HG03064 (cell line): ENCODE measurements around the gene CDR2L.
A peak's percentile ranks its signal among the peaks of the same experiment; 100 is the strongest.
"Not testable (repeated sequence)": the region's sequence is repeated elsewhere in the genome, so short reads cannot be mapped to it uniquely, and the experiment has no call there.

Source experiments
- ATAC-seq: cut with Tn5 transposase; IDR thresholded peaks from one replicate; pipeline ENCODE4 v1.9.1; 2021; ENCODE audit warnings: low read depth; ENCODE audit not compliant: unreplicated experiment

CDR2L gene

DNA sequence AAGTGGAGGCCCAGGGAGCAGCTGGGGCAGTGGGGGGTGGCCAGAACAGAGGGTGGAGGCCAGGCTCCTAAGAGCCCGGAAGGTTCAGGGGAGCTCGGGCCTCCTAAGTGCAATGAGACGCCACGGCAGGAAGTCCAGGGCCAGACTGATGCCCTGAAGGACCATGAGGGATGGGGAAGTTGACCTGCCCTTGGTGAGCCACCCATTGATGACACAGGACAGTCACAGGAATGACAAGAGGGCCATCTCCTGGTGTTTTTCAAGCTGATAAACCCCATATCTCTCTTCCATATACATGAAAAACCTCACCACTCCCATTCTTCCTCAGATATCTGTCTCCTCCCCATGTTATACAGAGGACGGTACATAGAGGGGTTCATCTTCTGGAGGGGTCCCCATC, 19.2 kb downstream of the CDR2L start:
- ATAC-seq = no peak

GRCh38 chr17:75008373-75008772, 20.9 kb downstream of the CDR2L start:
- ATAC-seq = no peak

DNA sequence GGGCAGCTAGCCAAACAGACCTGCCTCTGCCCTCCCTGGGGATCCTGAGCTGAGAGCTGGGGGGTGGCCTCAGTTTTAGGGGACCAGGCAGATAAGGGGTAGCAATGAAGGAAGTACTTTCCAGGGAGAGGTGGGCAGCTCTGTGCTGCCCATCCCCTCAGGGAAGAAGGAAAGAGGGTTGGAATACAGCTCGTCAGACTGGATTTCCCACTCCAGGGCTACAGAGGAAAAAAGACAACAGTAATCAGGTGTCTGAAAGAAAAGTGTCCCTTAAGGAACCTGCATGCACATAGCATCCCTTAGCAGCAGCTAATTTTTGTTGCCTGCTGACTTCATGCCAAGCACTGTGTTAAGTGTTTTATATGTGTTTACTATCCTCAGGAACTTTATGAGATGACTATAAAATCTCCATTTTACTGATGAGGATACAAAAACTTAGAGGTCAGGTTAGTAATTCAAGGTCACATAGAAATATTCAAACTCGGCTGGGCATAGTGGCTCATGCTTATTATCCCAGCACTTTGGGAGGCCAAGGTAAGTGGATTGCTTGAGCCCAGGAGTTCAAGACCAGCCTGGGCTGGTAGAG, 21.8 kb downstream of the CDR2L start:
- ATAC-seq = no peak

DNA sequence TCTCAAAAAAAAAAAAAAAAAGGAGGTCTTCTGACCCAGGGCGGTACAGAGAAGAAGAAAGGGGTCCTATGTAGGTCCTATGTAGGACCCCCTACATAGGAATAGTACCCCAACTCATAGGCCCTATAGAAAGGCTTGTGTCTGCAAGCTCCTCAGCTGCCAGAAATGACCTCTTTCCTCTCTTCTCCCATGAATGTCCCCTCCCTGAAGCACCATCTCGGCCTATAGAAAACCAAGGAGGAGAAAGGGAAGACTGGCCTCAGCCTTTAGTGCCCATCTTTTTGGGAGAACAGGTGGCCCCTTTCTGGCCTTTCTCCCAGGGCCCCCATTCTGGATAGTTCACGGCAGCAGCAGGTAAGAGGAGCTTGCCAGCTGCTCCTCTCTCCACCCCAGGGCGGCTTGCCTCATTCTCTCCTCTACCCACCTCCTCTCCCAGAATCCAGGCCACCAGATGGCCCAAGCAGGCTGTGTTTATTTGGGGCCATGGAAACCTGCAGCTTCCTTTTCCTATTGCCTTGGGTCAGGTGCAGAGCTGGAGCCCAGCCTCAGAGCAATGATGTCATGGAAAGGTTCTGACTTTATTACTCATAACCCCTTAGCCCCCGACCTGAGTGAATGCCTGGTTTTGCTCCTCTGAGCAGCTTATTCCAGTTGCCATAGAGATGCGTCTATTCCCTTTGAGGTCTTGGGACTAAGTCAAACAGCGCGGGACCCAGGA, 23.4 kb downstream of the CDR2L start:
- no peak for ATAC-seq

DNA sequence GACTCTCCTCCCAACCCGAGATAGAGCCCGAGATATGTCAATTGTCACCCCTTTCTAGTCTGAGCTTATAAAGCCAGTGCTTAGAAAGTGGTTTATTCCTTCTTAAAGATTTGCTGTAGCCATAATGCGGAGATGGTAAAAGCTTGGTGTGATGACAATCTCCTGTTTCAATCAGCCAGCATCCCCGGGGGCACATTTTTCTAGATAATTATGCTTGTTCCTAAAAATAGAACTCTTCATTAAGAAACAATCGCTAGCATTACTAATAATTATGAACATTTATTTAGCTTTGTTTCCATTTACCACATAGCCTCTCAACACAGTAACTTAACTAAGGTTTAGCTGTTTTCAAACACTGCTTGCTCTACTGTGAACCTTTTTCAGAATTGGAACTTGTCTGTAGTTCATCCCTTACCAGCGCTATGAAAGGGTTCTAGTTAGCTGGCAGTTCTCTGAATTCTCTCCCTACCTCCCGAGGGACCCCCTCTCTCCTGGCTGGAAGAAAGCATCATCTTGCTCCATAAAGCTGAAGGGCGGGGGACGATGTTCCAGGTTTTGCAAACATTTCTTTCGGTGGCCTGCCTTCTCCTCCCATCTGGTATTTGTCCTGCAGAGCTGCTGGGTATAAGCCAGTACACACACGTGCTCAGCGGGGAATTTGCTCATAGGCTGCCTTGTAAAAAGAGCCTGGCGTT, 24.1 kb downstream of the CDR2L start:
- ATAC-seq = no peak

- ATAC-seq = no peak
Measured at GRCh38 chr17:75012096-75012345, 24.6 kb downstream of the CDR2L start.

- ATAC-seq = peak; percentile 78
Measured at GRCh38 chr17:75012346-75013091, 25.1 kb downstream of the CDR2L start, which contains the start of gene MRPL58. TSS of gene MRPL58 (plus strand) at chr17:75012670. CDS start at chr17:75012687, 17 bp downstream.

- no peak for ATAC-seq
Measured at GRCh38 chr17:75013092-75013559, 25.7 kb downstream of the CDR2L start.

- no peak for ATAC-seq
Measured at GRCh38 chr17:75019146-75019545, 31.7 kb downstream of the CDR2L start.

DNA sequence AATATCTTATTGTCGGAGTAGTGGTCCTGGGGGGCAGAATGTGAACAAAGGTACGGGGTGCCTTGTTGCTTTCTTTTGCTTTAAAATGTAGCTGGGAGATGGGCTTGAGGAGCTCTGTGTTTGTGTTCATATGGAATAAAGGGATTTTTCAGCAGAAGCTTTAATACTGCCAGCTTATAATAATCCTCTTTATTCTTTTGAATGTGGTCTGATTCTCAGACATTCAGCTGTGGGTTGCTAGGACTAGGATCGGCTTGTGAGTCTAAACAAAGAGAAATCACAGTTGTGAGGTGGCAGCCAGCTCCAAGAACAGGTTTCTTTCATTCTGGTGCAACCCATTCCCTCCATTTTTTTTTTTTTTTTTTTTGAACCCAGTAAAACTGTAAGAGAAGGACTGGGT, 32.3 kb downstream of the CDR2L start:
- no peak for ATAC-seq

GRCh38 chr17:75020331-75021110, 33.1 kb downstream of the CDR2L start:
- ATAC-seq = no peak

DNA sequence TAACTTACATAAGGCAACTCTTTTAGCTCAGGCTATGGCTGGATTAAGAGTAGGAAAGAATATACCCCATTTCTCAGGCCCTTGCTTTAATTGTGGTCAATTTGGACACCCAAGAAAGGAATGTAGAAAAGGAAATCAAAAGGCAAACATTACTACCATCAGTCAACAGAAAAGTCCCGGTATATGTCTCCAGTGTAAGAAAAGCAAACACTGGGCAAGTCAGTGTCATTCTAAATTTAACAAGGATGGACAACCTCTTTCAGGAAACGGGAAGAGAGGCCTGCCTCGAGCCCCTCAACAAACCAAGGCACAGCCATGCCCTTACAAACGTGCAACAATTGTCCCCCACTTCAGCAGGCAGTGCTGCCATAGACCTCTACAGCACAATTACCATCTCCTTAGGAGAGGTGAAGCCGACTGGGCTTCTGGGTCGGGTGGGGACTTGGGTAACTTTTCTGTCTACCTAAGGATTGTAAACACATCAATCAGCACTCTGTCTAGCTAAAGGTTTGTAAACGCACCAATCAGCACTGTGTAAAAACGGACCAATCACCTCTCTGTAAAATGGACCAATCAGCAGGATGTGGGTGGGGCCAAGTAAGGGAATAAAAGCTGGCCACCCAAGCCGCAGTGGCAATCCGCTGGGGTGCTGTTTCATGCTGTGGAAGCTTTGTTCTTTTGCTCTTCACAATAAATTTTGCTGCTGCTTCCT, 37.4 kb downstream of the CDR2L start:
- no peak for ATAC-seq

DNA sequence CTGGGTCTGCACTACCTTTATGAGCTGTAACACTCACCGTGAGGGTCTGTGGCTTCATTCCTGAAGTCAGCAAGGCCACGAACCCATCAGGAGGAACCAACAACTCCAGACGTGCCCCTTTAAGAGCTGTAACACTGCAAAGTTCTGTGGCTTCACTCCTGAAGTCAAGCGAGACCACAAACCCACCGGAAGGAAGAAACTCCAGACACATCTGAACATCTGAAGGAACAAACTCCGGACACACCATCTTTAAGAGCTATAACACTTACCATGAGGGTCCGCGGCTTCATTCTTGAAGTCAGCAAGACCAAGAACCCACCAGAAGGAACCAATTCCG, 37.9 kb downstream of the CDR2L start:
- ATAC-seq = not testable (repeated sequence)

DNA sequence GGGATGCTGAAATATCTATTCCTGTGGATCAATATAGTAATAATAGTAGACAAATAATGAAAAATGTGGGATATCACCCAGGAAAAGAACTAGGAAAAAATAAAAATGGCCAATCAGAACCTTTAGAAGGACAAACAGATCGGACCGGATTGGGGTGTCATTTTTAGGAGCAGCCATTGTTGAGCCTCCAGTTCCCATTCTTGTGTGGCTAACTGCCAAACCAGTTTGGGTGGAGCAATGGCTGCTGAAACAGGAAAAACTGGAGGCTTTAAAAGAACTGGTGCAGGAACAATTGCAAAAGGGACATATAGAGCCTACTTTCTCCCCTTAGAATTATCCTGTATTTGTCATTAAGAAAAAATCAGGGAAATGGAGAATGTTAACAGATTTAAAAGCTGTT, 39.2 kb downstream of the CDR2L start:
- ATAC-seq = not testable (repeated sequence)

DNA sequence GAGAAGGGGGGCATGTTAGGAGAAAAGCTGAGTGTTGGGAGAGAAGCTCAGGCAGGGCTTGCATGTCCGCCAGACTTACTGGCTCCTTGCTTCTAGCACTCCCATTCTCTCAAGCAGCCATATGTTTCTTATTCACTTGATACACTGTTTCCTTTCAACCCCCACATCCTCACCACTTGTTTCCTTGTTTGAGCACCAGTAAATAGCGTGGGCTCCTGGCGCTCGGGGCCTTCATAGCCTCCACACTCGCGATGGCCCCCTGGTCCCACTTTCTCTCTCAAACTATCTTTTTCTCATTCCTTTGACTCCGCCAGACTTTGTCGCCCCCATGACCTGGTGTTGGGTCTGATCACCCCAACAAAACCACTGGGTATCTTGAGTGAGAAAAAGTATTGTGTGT, 42.7 kb downstream of the CDR2L start:
- no peak for ATAC-seq

DNA sequence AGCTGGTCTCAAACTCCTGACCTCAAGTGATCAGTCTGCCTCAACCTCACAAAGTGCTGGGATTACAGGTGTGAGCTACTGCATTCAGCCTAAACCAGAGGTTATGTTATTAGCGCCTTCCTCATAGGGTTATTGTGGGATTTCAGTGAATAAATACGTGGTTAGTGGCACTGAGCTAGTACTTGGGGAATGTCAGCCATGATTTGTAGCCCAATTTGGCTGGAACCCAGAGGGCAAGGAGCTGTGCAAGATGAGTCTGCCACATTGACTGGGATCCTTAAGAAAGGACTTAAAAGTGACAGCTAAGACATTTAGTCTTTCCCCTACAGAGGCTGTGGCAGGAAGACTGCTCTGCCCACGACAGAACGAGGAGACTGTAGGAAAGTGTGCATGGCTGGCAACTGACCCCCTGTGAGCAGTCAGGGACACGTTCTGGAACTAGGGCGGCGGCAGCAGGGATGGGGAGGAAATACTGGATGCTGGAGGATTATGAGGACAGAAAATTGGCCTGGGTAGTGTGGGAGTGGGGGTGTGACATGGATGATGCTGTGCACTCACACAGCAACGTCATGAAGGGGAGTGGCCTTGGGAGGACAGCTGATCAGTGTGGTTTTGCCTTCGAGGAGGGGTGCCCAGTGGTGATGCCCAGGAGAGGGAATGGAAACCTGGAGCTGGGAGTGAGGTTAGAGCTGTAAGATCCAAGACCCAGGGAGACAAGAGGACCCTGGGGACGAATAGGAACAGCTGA, 44.7 kb downstream of the CDR2L start:
- no peak for ATAC-seq

GRCh38 chr17:75032720-75033280, 45.4 kb downstream of the CDR2L start:
- ATAC-seq = no peak

- ATAC-seq = no peak
Measured at GRCh38 chr17:75033346-75034235, 46.2 kb downstream of the CDR2L start.
